ENCODE data around the gene LYPD6B. TPM values are rescaled to one million over a fixed set of nuclear protein-coding genes. Genes with fewer than 3 reads are reported as not detected.

LYPD6B gene
- 10 to 100 TPM; 70.2 to 96.6 (median 74.2) TPM for total RNA-seq

- peak within 1 kb of the TSS; percentile 34 for H3K4me3 ChIP-seq (ENCODE audit: low read depth, poor library complexity, severe bottlenecking)
- 4 to 5% methylated on average over 21 to 32 of the region's 85 CpGs for WGBS, 2 donors
- intact Hi-C loops (cut with DNase I; ENCODE audit: low total_unique reads): no loop called here
- TF ChIP-seq POLR2A (IDR thresholded peaks at IDR 0.05) (no peak), CTCF (IDR thresholded peaks at IDR 0.05) (no peak)
- peak in 1 of 2 donors; percentile 84 for DNase-seq (ENCODE audit: low spot score in 2 of 2)
Observed at GRCh38 chr2:149038442-149039212, at the start of gene LYPD6B. Gene LYPD6B, plus strand, starts transcription at chr2:149038699. Its CDS starts 92,250 bp downstream, at chr2:149130949.

GRCh38 chr2:148989882-148990493 lies 48.5 kb upstream of the LYPD6B start:
- peak in 1 of 2 donors; percentile 72 for DNase-seq (ENCODE audit: low spot score in 2 of 2)
- TF ChIP-seq POLR2A (IDR thresholded peaks at IDR 0.05): no peak
- peak in 1 of 3 donors; percentile 47 for TF ChIP-seq CTCF (IDR thresholded peaks at IDR 0.05)
- no peak overlapping the region for H3K4me3 ChIP-seq (ENCODE audit: low read depth, poor library complexity, severe bottlenecking)
- WGBS, 2 donors: 30 to 31% methylated on average over 6 of the region's 6 CpGs
- intact Hi-C loops (cut with DNase I; ENCODE audit: low total_unique reads): no loop called here

- 78 to 79% methylated on average over 6 of the region's 6 CpGs for WGBS, 2 donors
- no peak for DNase-seq (ENCODE audit: low spot score in 2 of 2)
- intact Hi-C loops (cut with DNase I; ENCODE audit: low total_unique reads): no loop called here
- no peak overlapping the region for H3K4me3 ChIP-seq (ENCODE audit: low read depth, poor library complexity, severe bottlenecking)
- TF ChIP-seq CTCF (IDR thresholded peaks at IDR 0.05): no peak
- TF ChIP-seq POLR2A (IDR thresholded peaks at IDR 0.05): no peak
Observed at GRCh38 chr2:148990968-148991367, 47.5 kb upstream of the LYPD6B start.

- H3K4me3 ChIP-seq (ENCODE audit: low read depth, poor library complexity, severe bottlenecking): no peak overlapping the region
- TF ChIP-seq POLR2A (IDR thresholded peaks at IDR 0.05): no peak
- intact Hi-C loops (cut with DNase I; ENCODE audit: low total_unique reads): no loop called here
- DNase-seq (ENCODE audit: low spot score in 2 of 2): no peak
Observed at GRCh38 chr2:148992448-148992847, 46.1 kb upstream of the LYPD6B start.

GRCh38 chr2:148993351-148993750 lies 45.1 kb upstream of the LYPD6B start:
- H3K4me3 ChIP-seq (ENCODE audit: low read depth, poor library complexity, severe bottlenecking): no peak overlapping the region
- TF ChIP-seq POLR2A (IDR thresholded peaks at IDR 0.05) (no peak), CTCF (IDR thresholded peaks at IDR 0.05) (no peak)
- intact Hi-C loops (cut with DNase I; ENCODE audit: low total_unique reads): no loop called here
- no peak for DNase-seq (ENCODE audit: low spot score in 2 of 2)
- 93 to 95% methylated on average over 3 of the region's 3 CpGs for WGBS, 2 donors

- H3K4me3 ChIP-seq (ENCODE audit: low read depth, poor library complexity, severe bottlenecking): no peak overlapping the region
- 87 to 92% methylated on average over 8 of the region's 8 CpGs for WGBS, 2 donors
- no peak for TF ChIP-seq CTCF (IDR thresholded peaks at IDR 0.05)
- TF ChIP-seq POLR2A (IDR thresholded peaks at IDR 0.05): no peak
- no peak for DNase-seq (ENCODE audit: low spot score in 2 of 2)
- intact Hi-C loops (cut with DNase I; ENCODE audit: low total_unique reads): no loop called here
Observed at GRCh38 chr2:148994341-148994740, 44.2 kb upstream of the LYPD6B start.

Data from lower leg skin (tissue), 4 donors.